Measurements from ENCODE around the gene ITGB5.

- TF ChIP-seq CTCF (IDR thresholded peaks at IDR 0.05) (no peak), EZH2 (IDR thresholded peaks at IDR 0.05; ENCODE audit: borderline replicate concordance, insufficient read depth, low read depth, low read length, poor library complexity, severe bottlenecking) (no peak)
These were observed 107.4 kb downstream of the ITGB5 start for GRCh38 chr3:124779751-124780191.
